GM21825 (cell line): ENCODE measurements around the gene SDK1.

ENCODE experiments used
- ATAC-seq: cut with Tn5 transposase; IDR thresholded peaks from one replicate; pipeline ENCODE4 v1.9.1; 2021; ENCODE audit warnings: mild to moderate bottlenecking, moderate library complexity; ENCODE audit not compliant: unreplicated experiment

The SDK1 gene

DNA sequence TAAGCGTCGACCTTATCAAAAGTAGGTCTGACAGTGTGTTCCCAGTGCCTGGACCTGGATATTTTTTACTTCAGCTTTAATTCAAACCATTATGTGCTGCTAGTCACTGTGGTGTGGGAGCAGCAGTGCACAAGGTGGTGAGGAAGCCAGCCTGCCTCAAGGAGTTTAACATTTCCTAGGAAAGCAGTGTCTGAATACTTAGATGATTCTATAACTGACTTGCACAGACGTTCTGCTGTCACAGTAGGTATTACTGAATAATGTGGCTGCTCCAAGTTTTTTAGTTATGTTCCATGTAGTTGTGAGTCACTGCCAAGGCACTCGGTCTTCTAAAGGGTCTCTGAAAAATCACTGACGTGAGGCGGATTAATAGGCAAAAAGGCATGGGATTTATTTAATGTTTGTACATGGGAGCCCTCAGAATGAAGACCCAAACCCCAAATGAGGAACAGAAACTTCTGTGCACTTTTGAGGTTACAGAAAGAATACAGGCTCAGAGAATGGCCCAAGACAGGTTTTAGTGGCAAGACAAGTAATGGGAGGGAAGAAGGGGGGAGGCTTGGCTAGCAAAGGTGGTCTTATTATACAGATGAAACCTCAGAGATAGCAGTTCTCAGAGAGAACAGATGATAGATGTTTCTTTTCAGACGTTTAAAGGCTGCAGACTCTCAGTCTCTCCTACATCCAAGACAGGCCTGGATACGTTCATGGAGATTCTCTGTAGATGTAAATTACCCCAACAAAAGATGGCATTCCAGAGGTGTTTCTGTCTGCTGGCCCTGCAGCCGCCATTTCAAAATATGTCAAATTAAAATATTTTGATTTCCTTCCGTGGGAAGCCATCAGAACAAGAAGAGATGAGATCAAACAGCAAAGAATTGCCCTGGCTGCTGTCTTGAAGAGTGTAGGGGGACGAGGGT is 209.3 kb downstream of the SDK1 start:
- no peak for ATAC-seq

DNA sequence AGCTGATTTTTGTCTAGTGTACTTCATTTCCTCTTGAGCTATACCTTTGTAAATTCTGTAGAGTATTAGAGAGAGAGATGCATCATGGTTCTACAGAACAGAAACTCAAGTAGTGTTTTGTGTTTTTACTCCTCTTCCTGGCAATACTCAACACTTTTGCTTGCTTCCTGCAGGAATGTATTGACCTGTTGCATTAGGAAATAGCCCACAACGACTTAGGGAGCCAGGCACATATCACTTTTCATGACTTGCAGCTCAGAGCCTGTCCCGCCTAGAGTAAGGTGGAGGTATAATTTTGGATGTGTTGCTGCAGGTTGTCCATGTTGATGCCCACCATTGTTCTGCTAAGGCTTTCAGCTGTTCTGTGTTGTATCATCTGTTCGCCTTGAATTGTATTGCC is 216.3 kb downstream of the SDK1 start:
- no peak for ATAC-seq

DNA sequence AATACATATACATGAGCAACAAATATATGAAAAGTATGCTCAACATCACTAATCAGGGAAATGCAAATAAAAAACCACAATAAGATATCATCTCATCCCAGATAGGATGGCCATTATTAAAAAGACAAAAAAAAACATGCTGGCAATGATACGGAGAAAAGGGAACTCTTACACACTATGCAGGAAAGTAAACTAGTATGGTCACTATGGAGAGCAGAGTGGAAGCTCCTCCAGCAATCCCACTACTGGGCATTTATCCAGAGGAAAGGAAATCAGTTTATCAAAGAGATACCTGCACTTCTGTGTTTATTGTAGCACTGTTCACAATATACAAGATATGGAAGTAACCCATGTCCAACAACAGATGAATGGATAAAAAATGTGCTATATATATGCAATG is 217.5 kb downstream of the SDK1 start:
- no peak for ATAC-seq

DNA sequence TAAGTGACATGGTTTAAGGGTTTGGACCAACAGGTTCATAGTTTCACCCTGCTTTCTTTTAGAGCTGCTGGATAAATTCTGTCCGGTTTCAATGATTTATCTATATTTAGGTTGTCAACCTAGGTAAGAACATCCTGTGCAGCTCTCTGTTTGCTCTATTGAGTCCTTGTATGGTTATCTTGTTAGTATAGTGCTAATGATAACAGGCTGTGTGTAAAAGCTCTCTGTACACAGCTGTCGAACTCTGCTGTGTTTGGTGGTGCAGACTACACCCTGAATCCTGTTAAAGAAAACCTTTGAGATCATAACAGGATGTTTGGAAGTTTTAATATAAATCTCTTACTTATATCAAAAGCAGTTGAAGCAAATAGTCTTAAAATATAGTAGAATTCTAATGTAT is 219.2 kb downstream of the SDK1 start:
- ATAC-seq = no peak

DNA sequence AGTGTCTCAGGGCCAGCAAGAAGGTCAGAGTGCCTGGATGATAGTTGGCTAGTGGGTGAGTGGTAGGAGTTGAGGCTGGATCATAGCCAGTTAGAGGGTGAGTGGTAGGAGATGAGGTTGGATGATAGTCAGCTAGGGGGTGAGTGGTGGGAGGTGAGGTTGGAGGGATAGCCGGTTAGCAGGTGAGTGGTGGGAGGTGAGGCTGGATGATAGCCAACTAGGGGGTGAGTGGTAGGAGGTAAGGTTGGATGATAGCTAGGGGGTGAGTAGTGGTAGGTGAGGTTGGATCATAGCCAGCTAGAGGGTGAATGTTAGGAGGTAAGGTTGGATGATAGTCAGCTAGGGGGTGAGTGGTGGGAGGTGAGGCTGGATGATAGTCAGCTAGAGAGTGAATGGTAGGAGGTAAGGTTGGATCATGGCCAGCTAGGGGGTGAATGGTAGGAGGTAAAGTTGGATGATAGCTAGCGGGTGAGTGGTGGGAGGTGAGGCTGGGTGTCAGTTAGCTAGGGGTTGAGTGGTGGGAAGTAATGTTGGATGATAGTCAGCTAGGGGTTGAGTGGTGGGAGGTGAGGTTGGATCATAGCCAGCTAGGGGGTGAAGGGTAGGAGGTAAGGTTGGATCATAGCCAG is 226.6 kb downstream of the SDK1 start:
- no peak for ATAC-seq

DNA sequence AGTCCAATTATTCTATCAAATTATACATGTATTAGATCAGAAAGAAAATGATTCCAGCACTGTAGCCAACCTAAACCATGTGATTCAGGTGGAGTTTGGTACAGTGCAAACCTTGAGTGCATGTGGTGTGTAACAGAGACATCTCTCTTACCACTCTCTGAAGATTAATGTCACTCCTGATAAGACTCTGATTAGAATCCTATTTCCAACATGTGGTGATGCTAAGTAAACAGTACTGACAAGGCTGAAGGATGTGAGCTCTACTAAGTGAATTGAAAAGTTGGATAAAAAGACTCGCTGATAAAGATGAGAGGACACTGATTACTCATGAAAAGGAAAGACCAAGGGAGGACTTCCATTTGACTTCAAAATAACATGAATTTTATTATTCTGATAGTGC is 232.0 kb downstream of the SDK1 start:
- ATAC-seq = no peak

DNA sequence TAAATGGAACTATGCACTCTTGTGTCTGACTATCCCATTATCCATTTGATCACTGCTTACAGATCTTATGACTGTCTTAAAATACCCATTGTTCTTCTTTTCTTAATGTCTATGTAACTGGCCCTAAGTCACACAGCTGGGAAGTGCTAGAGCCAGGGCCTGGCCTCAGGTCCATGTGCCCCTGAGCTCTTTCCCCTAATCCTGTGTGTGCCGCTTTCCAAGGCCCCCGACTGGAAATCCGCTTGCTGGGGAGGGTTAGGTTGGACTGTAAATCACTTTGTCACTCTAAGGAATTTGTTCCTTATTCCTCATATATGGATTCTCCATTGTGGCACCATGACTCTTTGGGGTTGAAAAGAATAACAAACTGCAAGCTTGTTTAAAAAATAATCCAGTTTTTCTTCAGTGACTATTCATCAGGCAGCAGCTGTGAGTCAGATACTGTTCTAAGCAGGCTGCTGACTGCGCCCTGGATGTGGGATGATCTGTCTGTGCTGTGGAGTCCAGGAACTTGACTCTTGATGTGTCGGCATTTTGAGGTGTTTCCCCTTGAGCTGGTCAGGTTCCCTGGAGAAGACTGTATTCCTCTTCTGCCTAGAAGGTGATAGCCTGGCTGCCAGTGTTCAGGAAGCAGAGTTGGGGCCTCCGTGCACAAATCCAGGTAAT is 236.3 kb downstream of the SDK1 start:
- ATAC-seq = no peak

DNA sequence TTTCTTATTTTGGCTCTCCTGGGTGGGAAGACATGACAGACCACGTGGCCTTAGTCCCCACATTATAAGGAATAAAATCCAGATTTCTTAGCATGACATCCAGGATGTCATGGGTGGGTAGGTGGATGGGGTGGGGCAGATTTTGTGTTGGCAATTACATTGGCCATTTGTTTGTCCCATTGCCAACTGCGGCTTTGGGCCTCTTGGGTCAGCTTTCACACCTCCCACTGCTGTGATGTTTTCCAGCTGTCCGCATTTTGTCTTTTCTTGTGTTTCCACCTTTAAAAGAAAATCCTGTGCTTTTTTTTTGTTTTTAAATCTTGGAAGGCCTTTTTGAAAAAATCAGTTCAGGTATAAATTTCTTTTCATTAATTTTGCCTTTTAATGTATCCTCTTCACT is 237.0 kb downstream of the SDK1 start:
- ATAC-seq = no peak

DNA sequence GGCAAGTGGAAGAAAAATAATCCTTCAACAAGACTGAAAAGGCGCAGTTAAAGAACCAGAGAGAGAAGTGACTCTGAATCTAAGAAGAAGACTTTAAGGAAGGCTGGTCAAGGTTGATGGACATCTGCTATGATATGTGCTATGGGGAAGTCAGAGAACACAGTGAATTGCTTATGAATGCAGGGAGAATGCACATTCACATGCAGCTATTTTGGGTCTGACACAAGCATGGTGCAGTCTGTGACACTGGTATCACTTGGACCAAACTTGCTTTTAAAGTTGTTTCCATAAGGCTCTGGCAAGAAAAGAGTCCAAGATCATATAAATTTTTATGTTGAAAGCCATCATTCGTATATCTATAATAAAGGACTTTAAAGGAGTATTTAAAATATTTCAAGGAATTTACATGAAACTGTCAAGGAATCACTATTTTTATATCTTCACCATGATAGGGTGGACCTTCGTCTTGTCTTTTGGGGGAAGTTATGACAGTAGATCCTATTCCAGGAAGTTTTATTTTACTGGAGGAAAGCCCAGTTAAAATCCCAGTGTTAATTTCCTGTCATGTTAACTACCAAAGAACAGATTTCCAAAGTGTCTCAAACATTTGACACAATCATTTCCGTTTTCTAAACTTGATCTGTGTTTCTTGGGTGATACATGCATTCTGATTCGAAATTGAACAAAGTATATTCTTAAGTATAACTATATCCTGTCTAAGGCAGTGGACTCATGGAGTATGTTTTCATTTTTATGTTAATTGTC is 239.6 kb downstream of the SDK1 start:
- ATAC-seq = no peak

DNA sequence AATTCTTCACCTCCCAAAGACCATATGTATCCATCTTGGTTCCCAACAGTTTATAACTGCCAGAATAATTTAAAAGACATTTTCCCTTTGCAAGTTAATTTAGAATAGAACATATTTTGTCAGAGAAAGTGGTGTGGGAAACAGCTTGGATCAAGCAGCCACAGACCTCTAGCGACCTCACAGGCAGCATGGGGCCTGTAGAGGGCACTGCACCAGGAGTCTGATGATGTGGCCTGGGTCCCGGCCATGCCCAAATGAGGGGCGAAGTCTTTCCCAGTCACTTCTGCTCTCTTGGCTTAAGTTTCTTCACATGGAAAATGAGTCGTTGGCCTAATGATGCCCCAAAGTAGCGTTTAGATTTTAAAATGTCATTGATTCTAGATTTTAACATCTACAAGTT is 243.2 kb downstream of the SDK1 start:
- ATAC-seq = no peak

DNA sequence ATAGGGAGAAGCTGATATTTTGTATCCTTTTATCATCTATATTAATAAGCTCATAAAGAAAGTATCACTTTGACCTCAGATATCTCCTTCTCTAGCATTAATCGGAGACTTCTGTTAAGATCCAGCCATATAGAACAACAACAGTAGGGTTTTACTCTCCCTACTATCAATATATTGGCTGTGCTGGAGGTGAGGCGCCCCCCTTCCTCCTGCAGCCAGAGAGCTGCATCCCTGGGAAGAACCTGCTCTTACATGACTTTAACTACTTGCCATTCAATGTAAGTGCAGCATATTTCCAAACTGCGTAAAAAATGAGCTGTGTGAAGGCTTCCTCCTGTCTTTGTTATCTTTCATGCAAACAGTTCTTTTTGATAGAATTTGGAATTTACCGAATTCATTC is 247.8 kb downstream of the SDK1 start:
- no peak for ATAC-seq

DNA sequence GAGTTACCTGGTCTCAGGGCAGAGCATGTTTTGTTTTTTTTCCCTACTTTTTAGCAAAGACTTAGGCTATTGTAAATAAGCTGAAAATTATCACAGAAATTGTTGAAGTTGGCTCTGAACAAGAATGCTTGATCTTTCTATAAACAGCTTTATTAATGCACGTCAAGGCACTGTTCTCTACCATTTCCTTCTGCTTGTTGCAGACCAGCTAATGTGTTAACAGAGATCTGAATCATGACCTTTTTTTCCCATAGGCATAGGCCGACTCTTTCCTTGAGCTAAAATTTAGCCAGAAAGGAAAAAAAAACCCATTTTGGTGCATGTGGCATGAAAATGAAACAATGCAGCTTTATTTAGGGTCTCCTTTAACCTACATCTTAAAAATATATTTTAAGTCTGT is 248.5 kb downstream of the SDK1 start:
- ATAC-seq = no peak

DNA sequence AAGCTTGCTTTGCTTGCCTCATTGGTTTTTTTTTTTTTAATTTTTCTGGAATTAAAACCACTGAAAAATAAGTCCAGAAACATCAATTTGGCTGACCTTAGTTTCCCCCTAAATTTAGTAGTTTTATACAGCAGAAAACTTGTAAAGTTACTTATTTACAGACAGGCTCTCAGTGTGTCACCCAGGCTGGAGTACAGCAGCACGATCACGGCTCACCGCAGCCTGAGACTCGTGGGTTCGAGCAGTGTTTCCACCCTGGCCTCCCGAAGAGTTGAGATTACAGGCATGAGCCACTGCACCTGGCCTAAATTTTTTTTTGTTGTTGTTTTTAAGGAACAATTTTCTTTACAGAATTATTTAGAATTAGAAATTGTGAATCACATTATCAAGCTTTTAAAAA is 250.5 kb downstream of the SDK1 start:
- no peak for ATAC-seq

DNA sequence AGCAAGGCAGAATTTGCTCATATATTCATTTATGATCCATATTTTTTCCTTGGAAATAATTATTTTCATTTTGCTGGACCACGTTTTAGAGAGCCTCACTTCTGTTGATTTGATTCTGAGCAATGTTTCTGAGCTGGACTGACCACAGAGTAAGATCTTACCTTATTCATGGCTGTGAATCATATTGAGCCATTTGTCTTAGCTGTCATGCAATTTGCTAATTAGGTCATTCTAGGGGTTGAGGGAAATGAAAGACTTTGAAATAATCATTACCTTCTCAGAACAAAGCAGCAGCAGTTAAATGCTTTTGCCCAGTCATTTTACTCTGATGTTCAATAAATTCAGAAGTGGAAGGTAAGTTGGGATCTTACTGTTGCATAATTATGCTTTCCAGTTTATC is 251.4 kb downstream of the SDK1 start:
- ATAC-seq = no peak

DNA sequence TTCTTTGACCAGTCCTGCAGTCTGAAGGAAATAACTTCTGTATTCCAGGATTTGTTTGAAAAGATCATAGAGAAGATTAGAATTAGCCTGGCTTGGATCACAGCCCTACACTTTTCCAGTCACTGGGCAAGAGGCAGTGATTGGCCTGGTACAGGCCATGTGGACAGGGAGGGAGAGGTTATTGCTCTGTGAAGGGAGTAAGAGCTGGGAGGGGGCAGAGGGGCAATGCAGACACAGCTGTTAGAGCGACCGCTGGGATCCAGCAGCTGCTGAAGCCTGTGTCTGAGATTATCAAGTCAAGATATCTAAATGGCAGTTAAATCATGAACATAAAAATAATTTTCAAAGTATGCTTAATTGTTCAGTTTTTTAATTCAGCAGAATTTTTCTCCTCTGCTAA is 257.3 kb downstream of the SDK1 start:
- no peak for ATAC-seq

DNA sequence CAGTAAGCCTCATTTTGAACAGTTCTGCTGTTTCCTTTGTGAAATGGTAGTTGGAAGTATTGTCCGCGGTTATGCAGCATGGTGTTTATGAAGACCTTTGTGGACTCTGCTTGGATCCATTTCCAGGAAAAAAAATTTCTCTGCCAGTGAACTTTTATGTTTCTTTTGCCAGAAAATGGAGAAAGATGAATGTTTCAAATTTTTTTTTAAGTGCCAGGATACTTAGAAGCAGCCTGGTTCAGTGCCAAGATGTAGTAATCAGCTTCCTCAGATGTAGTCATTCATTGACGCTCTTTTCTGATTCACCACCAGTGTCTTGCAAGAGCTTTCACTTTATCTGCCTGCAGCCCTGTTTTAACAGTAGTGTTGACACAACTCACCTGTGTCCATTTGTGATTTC is 258.2 kb downstream of the SDK1 start:
- ATAC-seq = no peak

DNA sequence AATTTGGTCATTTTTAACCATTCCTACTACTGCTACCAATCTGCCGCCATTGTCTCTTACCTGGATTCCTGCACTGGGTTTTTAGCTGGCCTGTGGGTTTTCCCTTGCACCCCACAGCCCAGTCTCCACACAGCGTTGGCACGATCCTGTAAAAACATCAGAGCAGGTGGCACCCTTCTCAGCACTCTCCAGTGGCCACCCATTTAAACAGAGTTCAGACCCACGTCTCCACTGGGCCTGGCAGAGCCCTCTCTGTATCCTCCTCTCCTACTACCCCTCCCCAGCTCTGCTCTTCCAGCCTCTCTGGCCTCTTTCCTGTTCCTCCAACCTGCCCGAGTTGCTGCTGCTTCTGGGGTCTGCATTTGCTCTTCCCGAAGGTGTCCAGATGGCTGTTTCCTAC is 259.4 kb downstream of the SDK1 start:
- ATAC-seq = no peak

DNA sequence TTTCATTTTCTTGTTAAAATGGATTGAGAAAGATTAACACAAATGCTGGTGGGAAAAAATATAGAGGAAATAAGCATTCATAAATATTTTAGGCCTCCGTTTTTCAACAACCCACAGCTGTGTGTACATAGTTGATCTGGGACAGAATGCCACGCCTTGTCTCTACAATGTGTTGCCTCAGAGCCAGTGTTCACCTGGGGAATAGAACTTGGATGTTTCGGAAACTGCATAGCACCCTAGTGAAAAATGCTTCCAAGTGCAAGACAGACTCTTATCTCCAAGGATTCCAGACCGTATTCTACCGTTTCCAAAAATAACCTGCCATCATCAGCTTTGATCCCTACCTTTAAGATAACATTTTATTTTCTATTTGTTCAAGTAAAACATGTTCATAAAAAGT is 260.9 kb downstream of the SDK1 start:
- no peak for ATAC-seq

DNA sequence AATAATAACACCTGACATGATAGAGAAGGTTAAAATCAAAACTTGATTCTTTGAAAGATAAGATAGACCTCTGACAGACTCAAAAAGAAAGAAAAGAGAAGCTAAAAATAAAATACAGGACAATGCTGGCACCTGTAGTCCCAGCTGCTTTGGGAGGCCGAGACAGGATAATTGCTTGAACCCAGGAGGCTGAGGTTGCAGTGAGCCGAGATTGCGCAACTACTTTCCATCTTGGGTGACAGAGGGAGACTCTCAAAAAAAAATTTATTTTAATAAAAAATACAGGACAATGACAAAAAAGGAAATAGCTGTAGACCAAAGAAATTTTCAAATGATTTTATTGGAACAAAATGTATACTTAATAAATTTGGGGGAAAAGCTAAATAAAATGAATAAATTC is 263.2 kb downstream of the SDK1 start:
- no peak for ATAC-seq

DNA sequence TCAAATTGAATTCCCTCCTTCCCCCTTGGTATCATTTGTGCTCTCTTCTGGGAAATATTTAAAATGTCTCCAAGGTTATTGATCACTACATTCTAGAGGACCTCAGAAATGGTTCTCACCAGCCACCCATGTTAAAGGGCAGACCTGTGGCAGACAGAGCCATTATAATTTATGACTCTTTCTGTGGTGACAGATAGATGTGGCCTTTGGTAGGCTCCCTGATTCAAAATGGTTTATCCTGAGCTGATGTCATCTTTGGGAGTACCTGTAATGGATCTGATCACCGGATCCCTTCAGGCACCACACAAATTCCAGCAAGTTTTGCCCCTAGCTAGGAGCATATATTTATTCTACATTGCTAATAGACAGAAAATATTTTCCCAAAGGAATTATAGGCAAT is 267.5 kb downstream of the SDK1 start:
- no peak for ATAC-seq

DNA sequence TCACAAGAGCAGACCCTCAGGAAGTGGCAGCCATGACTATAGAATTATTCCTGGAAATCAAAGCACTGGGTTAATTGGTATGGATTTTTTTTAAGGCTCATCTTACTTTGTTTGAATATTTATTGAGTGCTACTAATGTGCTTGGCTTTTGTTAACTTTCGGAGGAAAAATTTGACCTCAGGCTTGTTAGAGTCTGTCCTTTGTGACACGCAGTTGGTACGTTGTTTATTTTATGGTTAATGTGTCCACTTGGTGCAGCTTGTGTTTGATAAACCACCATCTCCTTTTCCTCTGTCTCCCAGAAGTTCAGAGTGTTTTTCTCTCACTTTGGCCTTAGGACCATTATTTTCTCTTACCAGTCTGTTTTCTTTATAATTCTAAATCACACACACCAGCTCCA is 268.6 kb downstream of the SDK1 start:
- ATAC-seq = no peak
